Nephron progenitor cell (in vitro differentiated cells): ENCODE measurements around the gene MSLN.

Experiments
- DNase-seq: peaks from one replicate; pipeline ENCODE4 v3.0.0; 2021
- H3K27ac Mint-ChIP-seq: 2 replicates; pipeline ENCODE4 v1.8.0; 2021; ENCODE audit warnings: mild to moderate bottlenecking, moderate library complexity, mixed read lengths
- H3K27me3 Mint-ChIP-seq: 2 replicates; pipeline ENCODE4 v1.8.0; 2021; ENCODE audit warnings: mild to moderate bottlenecking, low read depth, mixed read lengths; ENCODE audit not compliant: poor library complexity
- H3K36me3 Mint-ChIP-seq: 2 replicates; pipeline ENCODE4 v1.8.0; 2021; ENCODE audit warnings: low read depth, mixed read lengths
- H3K4me1 Mint-ChIP-seq: 2 replicates; pipeline ENCODE4 v1.8.0; 2021; ENCODE audit warnings: mixed read lengths
- H3K4me3 Mint-ChIP-seq: 2 replicates; pipeline ENCODE4 v1.8.0; 2021; ENCODE audit warnings: mild to moderate bottlenecking, moderate library complexity, mixed read lengths
- H3K9me3 Mint-ChIP-seq: 2 replicates; pipeline ENCODE4 v1.8.0; 2021; ENCODE audit warnings: mild to moderate bottlenecking, moderate library complexity, mixed read lengths
- TF ChIP-seq, protein P1 (sequence below): fragments of 200-600 bp; sonication (generic); IDR thresholded peaks from 2 replicates; pipeline ENCODE4 v1.5.0; 2021; ENCODE audit warnings: antibody characterized with exemption

MSLN gene

GRCh38 chr16:796296-797119 lies 36.0 kb downstream of the MSLN start:
- Mint-ChIP-seq H3K27me3 (peaks cover 19% of the 10 kb centered on the region), H3K9me3 (no peaks in the 10 kb centered on the region), H3K36me3 (peaks cover 12% of the 10 kb centered on the region), H3K4me1 (no peaks in the 10 kb centered on the region), H3K27ac (no peak overlapping the region), H3K4me3 (no peak overlapping the region)
- TF ChIP-seq, protein P1, sequence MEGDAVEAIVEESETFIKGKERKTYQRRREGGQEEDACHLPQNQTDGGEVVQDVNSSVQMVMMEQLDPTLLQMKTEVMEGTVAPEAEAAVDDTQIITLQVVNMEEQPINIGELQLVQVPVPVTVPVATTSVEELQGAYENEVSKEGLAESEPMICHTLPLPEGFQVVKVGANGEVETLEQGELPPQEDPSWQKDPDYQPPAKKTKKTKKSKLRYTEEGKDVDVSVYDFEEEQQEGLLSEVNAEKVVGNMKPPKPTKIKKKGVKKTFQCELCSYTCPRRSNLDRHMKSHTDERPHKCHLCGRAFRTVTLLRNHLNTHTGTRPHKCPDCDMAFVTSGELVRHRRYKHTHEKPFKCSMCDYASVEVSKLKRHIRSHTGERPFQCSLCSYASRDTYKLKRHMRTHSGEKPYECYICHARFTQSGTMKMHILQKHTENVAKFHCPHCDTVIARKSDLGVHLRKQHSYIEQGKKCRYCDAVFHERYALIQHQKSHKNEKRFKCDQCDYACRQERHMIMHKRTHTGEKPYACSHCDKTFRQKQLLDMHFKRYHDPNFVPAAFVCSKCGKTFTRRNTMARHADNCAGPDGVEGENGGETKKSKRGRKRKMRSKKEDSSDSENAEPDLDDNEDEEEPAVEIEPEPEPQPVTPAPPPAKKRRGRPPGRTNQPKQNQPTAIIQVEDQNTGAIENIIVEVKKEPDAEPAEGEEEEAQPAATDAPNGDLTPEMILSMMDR = no peak
- DNase-seq = no peak

DNA sequence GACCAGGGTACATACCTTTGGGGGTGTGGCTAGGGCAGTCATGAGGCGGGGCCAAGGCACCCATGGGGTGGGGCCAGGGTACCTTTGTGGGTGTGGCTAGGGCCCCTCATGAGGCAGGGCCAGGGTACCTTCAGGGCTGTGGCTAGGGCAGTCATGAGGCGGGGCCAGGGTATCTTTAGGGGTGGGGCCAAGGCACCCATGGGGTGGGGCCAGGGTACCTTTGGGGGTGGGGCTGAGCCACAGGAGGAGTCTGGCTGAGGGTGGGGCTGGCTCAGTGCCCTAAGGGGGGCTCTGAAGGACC lies 36.5 kb downstream of the MSLN start:
- TF ChIP-seq, protein P1 = no peak
- H3K9me3 Mint-ChIP-seq = no peaks in the 10 kb centered on the region
- H3K4me3 Mint-ChIP-seq = no peak overlapping the region
- no peaks in the 10 kb centered on the region for H3K4me1 Mint-ChIP-seq
- H3K27ac Mint-ChIP-seq = no peak overlapping the region
- H3K36me3 Mint-ChIP-seq = peaks cover 8% of the 10 kb centered on the region
- DNase-seq = no peak
- H3K27me3 Mint-ChIP-seq = peaks cover 24% of the 10 kb centered on the region

DNA sequence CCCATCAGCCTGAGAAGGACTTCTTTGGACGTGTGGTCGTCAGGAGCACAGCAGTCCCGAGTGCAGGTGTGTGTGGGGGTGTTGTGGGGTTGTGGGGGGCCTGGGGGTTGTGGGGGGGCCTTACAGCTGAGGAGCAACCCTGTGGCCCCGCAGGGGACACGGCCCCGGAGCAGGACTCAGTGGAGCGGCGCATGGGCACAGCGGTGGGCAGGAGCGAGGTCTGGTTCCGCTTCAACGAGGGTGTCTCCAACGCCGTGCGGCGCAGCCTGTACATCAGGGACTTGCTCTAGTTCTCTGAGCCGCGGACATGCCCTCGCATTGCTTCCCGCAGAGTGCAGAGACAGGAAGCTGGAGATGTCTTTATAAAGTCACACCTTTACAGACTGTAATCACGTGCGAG lies 37.2 kb downstream of the MSLN start:
- H3K9me3 Mint-ChIP-seq = no peaks in the 10 kb centered on the region
- H3K27ac Mint-ChIP-seq = no peak overlapping the region
- H3K4me3 Mint-ChIP-seq = no peak overlapping the region
- no peak for DNase-seq
- H3K27me3 Mint-ChIP-seq = peaks cover 27% of the 10 kb centered on the region
- TF ChIP-seq, protein P1 = no peak
- H3K4me1 Mint-ChIP-seq = no peaks in the 10 kb centered on the region
- peaks cover 8% of the 10 kb centered on the region for H3K36me3 Mint-ChIP-seq

- peaks cover 6% of the 10 kb centered on the region for H3K4me1 Mint-ChIP-seq
- TF ChIP-seq, protein P1 = no peak
- peaks cover 37% of the 10 kb centered on the region for H3K27me3 Mint-ChIP-seq
- no peaks in the 10 kb centered on the region for H3K9me3 Mint-ChIP-seq
- no peak overlapping the region for H3K4me3 Mint-ChIP-seq
- no peak overlapping the region for H3K27ac Mint-ChIP-seq
- no peak for DNase-seq
- H3K36me3 Mint-ChIP-seq = peaks cover 8% of the 10 kb centered on the region
Measured at GRCh38 chr16:798666-799065, 38.1 kb downstream of the MSLN start.

- H3K9me3 Mint-ChIP-seq = no peaks in the 10 kb centered on the region
- no peak overlapping the region for H3K4me3 Mint-ChIP-seq
- no peak for DNase-seq
- no peak overlapping the region for H3K27ac Mint-ChIP-seq
- peaks cover 12% of the 10 kb centered on the region for H3K4me1 Mint-ChIP-seq
- peaks cover 40% of the 10 kb centered on the region for H3K27me3 Mint-ChIP-seq
- TF ChIP-seq, protein P1 = no peak
- peaks cover 8% of the 10 kb centered on the region for H3K36me3 Mint-ChIP-seq
Measured at GRCh38 chr16:799111-799947, 38.8 kb downstream of the MSLN start.
